GM18517 (cell line): ENCODE data around the gene RSKR.
"Not testable (repeated sequence)": the region's sequence is repeated elsewhere in the genome, so short reads cannot be mapped to it uniquely, and the experiment has no call there.

Source experiments
- ATAC-seq: cut with Tn5 transposase; IDR thresholded peaks from one replicate; pipeline ENCODE4 v1.9.1; 2021; ENCODE audit warnings: mild to moderate bottlenecking, moderate library complexity; ENCODE audit not compliant: unreplicated experiment

The RSKR gene

GRCh38 chr17:28578246-28579195 is 35.5 kb downstream of the RSKR start:
- no peak for ATAC-seq

GRCh38 chr17:28577466-28577824 is 36.5 kb downstream of the RSKR start:
- ATAC-seq: no peak

- peak; percentile 83 for ATAC-seq
Measured at GRCh38 chr17:28576758-28577465, 37.1 kb downstream of the RSKR start, which contains the start of gene ALDOC. TSS of gene ALDOC (minus strand) at chr17:28576895. CDS start at chr17:28575532, 1,363 bp downstream.

GRCh38 chr17:28576016-28576415 is 38.0 kb downstream of the RSKR start:
- not testable (repeated sequence) for ATAC-seq

GRCh38 chr17:28575126-28575795 is 38.7 kb downstream of the RSKR start:
- ATAC-seq: no peak

- ATAC-seq: no peak
Measured at GRCh38 chr17:28574526-28574925, 39.5 kb downstream of the RSKR start.

GRCh38 chr17:28573966-28574480 is 40.0 kb downstream of the RSKR start:
- ATAC-seq: no peak

- no peak for ATAC-seq
Measured at GRCh38 chr17:28573521-28573920, 40.5 kb downstream of the RSKR start.

GRCh38 chr17:28573040-28573380 is 41.0 kb downstream of the RSKR start:
- no peak for ATAC-seq

GRCh38 chr17:28572259-28573039 is 41.5 kb downstream of the RSKR start:
- ATAC-seq: no peak

GRCh38 chr17:28571361-28572122 is 42.4 kb downstream of the RSKR start, which contains the start of gene PIGS:
TSS of gene PIGS (minus strand) at chr17:28571524. CDS start at chr17:28571496, 28 bp downstream.
- ATAC-seq: peak; percentile 65

GRCh38 chr17:28570716-28571360 is 43.1 kb downstream of the RSKR start:
- peak; percentile 21 for ATAC-seq

GRCh38 chr17:28569446-28569845 is 44.5 kb downstream of the RSKR start:
- no peak for ATAC-seq

- ATAC-seq: peak; percentile 44
Measured at GRCh38 chr17:28567604-28568003, 46.4 kb downstream of the RSKR start.

GRCh38 chr17:28563475-28563874 is 50.5 kb downstream of the RSKR start:
- no peak for ATAC-seq
